ENCODE data around the gene TELO2.

Gene TELO2

GRCh38 chr16:1502092-1503004, 9.2 kb downstream of the TELO2 start:
- no peak for DNase-seq (ENCODE audit: low spot score)
- in situ Hi-C loops (cut with MboI; ENCODE audit: low pct_unique_long_range_greater_than_20kb, low sequenced_read_pairs, unreplicated experiment): no loop called here
- no peak for TF ChIP-seq CTCF (IDR thresholded peaks at IDR 0.05; ENCODE audit: extremely low read depth, insufficient read depth, missing control alignments)

GRCh38 chr16:1503110-1503955, 10.2 kb downstream of the TELO2 start:
- DNase-seq (ENCODE audit: low spot score): no peak
- TF ChIP-seq CTCF (IDR thresholded peaks at IDR 0.05; ENCODE audit: extremely low read depth, insufficient read depth, missing control alignments): no peak
- in situ Hi-C loops (cut with MboI; ENCODE audit: low pct_unique_long_range_greater_than_20kb, low sequenced_read_pairs, unreplicated experiment): no loop called here

GRCh38 chr16:1505073-1505844, 12.1 kb downstream of the TELO2 start:
- no peak for DNase-seq (ENCODE audit: low spot score)
- no peak for TF ChIP-seq CTCF (IDR thresholded peaks at IDR 0.05; ENCODE audit: extremely low read depth, insufficient read depth, missing control alignments)
- in situ Hi-C loops (cut with MboI; ENCODE audit: low pct_unique_long_range_greater_than_20kb, low sequenced_read_pairs, unreplicated experiment): no loop called here

- in situ Hi-C loops (cut with MboI; ENCODE audit: low pct_unique_long_range_greater_than_20kb, low sequenced_read_pairs, unreplicated experiment): no loop called here
- no peak for DNase-seq (ENCODE audit: low spot score)
- TF ChIP-seq CTCF (IDR thresholded peaks at IDR 0.05; ENCODE audit: extremely low read depth, insufficient read depth, missing control alignments): no peak
Observed at GRCh38 chr16:1505912-1506311, 12.8 kb downstream of the TELO2 start.

- TF ChIP-seq CTCF (IDR thresholded peaks at IDR 0.05; ENCODE audit: extremely low read depth, insufficient read depth, missing control alignments): no peak
- in situ Hi-C loops (cut with MboI; ENCODE audit: low pct_unique_long_range_greater_than_20kb, low sequenced_read_pairs, unreplicated experiment): no loop called here
Observed at GRCh38 chr16:1506494-1507213, 13.5 kb downstream of the TELO2 start.

More at GRCh38 chr16:1506494-1507213, 13.5 kb downstream of the TELO2 start:
- DNase-seq (ENCODE audit: low spot score): no peak

All from GM13977 (cell line).